ENCODE data around the gene PIAS3. TPM values are rescaled to one million over a fixed set of nuclear protein-coding genes. Genes with fewer than 3 reads are reported as not detected.

PIAS3 gene
- total RNA-seq, 4 donors from 2014 or later = 16.9 to 22.8 (median 20.3) TPM

GRCh38 chr1:145877923-145878486 is 19.1 kb upstream of the PIAS3 start:
- Histone ChIP-seq H3K36me3 (no peaks in the 10 kb centered on the region), H3K27me3 (no peaks in the 10 kb centered on the region), H3K4me1 (no peaks in the 10 kb centered on the region), H3K4me3 (replicated peaks in 1 of 3) (no peak overlapping the region), H3K27ac (no peak overlapping the region), H3K9me3 (no peaks in the 10 kb centered on the region)
- DNase-seq = no peak
- 81 to 83% methylated on average over 7 of the region's 7 CpGs for WGBS, 2 donors
- intact Hi-C loops (cut with DNase I) = no loop called here
- TF ChIP-seq CTCF (IDR thresholded peaks at IDR 0.05) (no peak), POLR2A (IDR thresholded peaks at IDR 0.05) (no peak)

GRCh38 chr1:145874646-145875045 is 15.8 kb upstream of the PIAS3 start:
- DNase-seq = no peak
- H3K4me1 ChIP-seq = peaks cover 0 to 8% of the 10 kb centered on the region in 2 donors
- no peaks in the 10 kb centered on the region for H3K36me3 ChIP-seq
- intact Hi-C loops (cut with DNase I) = no loop called here
- H3K9me3 ChIP-seq = no peaks in the 10 kb centered on the region
- TF ChIP-seq POLR2A (IDR thresholded peaks at IDR 0.05) (no peak), CTCF (IDR thresholded peaks at IDR 0.05) (no peak)
- WGBS, 2 donors = 92 to 94% methylated on average over 12 of the region's 12 CpGs
- no peak overlapping the region for H3K27ac ChIP-seq
- no peak overlapping the region for H3K4me3 ChIP-seq (replicated peaks in 1 of 3)
- no peaks in the 10 kb centered on the region for H3K27me3 ChIP-seq

GRCh38 chr1:145871994-145872924 is 13.4 kb upstream of the PIAS3 start:
- Histone ChIP-seq H3K27ac (peak overlapping the region in 2 of 3 donors; percentile 30 to 40), H3K36me3 (no peaks in the 10 kb centered on the region), H3K9me3 (no peaks in the 10 kb centered on the region), H3K4me1 (peaks cover 0 to 8% of the 10 kb centered on the region in 2 donors), H3K4me3 (replicated peaks in 1 of 3) (peak overlapping the region in 2 of 3 donors; percentile 11 to 30), H3K27me3 (no peaks in the 10 kb centered on the region)
- DNase-seq = peak in 1 of 2 donors; percentile 26
- TF ChIP-seq CTCF (IDR thresholded peaks at IDR 0.05) (no peak), POLR2A (IDR thresholded peaks at IDR 0.05) (no peak)
- 30 to 31% methylated on average over 38 to 47 of the region's 47 CpGs for WGBS, 2 donors
- intact Hi-C loops (cut with DNase I) = no loop called here

- intact Hi-C loops (cut with DNase I) = no loop called here
- no peak overlapping the region for H3K4me3 ChIP-seq (replicated peaks in 1 of 3)
- H3K4me1 ChIP-seq = peaks cover 0 to 8% of the 10 kb centered on the region in 2 donors
- TF ChIP-seq POLR2A (IDR thresholded peaks at IDR 0.05) (no peak), CTCF (IDR thresholded peaks at IDR 0.05) (no peak)
- H3K27ac ChIP-seq = no peak overlapping the region
- H3K9me3 ChIP-seq = no peaks in the 10 kb centered on the region
- 73 to 75% methylated on average over 4 of the region's 4 CpGs for WGBS, 2 donors
- H3K27me3 ChIP-seq = no peaks in the 10 kb centered on the region
- no peaks in the 10 kb centered on the region for H3K36me3 ChIP-seq
- DNase-seq = no peak
These were observed 9.4 kb upstream of the PIAS3 start for GRCh38 chr1:145868232-145868631.
